Fibroblast of lung (primary cell): Measurements from ENCODE around the gene RGN.

Source experiments
- EZH2 ChIP-seq: IDR thresholded peaks from 2 replicates; pipeline ENCODE4 v1.5.1; 2012; ENCODE audit warnings: low read length, control low read depth, mild to moderate bottlenecking; ENCODE audit errors: missing control alignments
- TF ChIP-seq, protein P1 (sequence below), 2 donors: IDR thresholded peaks in 1 of 2; conservative IDR thresholded peaks in 1 of 2; 1 replicate in 1 of 2; 2 replicates in 1 of 2; pipeline ENCODE4 v1.5.1; 2011 to 2012; ENCODE audit warnings: low read length in 2 of 2, control low read depth in 1 of 2, inconsistent platforms in 1 of 2, low read depth in 1 of 2, mild to moderate bottlenecking in 1 of 2

DNA sequence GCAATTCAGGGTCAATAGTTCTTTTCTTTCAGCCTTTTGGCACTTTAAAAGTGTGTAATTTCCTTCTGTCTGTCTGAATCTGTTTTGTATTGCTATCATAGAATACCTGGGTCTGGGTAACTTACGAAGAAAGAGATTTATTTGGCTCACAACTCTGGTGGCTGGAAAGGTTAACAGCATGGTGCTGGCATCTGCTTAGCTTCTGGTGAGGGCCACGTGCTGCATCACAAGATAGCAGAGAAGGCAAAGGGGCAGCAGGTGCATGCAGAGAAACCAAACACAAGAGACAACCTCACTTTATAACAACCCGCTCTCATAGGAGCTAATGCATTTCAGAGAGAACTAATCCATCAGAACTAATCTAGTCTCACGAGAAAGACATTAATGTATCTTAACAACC lies 18.8 kb downstream of the RGN start:
- TF ChIP-seq, protein P1, sequence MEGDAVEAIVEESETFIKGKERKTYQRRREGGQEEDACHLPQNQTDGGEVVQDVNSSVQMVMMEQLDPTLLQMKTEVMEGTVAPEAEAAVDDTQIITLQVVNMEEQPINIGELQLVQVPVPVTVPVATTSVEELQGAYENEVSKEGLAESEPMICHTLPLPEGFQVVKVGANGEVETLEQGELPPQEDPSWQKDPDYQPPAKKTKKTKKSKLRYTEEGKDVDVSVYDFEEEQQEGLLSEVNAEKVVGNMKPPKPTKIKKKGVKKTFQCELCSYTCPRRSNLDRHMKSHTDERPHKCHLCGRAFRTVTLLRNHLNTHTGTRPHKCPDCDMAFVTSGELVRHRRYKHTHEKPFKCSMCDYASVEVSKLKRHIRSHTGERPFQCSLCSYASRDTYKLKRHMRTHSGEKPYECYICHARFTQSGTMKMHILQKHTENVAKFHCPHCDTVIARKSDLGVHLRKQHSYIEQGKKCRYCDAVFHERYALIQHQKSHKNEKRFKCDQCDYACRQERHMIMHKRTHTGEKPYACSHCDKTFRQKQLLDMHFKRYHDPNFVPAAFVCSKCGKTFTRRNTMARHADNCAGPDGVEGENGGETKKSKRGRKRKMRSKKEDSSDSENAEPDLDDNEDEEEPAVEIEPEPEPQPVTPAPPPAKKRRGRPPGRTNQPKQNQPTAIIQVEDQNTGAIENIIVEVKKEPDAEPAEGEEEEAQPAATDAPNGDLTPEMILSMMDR (conservative IDR thresholded peaks at IDR 0.05 in 1 of 2, IDR thresholded peaks at IDR 0.05 in 1 of 2; ENCODE audit: low read depth in 1 of 2, low read length in 2 of 2) = no peak
- TF ChIP-seq EZH2 = no peak
